Neural cell (in vitro differentiated cells): ENCODE results near the gene GABRD. TPM values are rescaled to one million over a fixed set of nuclear protein-coding genes. Genes with fewer than 3 reads are reported as not detected.

ENCODE experiments used
- H2AFZ ChIP-seq: fragments of 200-600, 300-800 bp; sonication (generic), shearing (Covaris generic); 2 replicates; pipeline ENCODE4 v1.6.0; 2014; ENCODE audit warnings: low read depth, mild to moderate bottlenecking, antibody characterized with exemption, low read length, moderate library complexity
- H3F3A ChIP-seq: fragments of 200-600 bp; shearing (Covaris generic); 2 replicates; pipeline ENCODE4 v1.6.1; 2016; ENCODE audit warnings: mild to moderate bottlenecking, moderate library complexity, mixed read lengths, antibody characterized with exemption, low read length; ENCODE audit not compliant: insufficient read depth, poor library complexity, severe bottlenecking
- H3K27ac ChIP-seq: fragments of 200-600, 300-800 bp; sonication (generic), shearing (Covaris generic); 2 replicates; pipeline ENCODE4 v1.5.1; 2014; ENCODE audit warnings: mild to moderate bottlenecking, low read length, moderate library complexity
- H3K27me3 ChIP-seq: fragments of 300-800, 200-600 bp; sonication (generic), shearing (Covaris generic); 2 replicates; pipeline ENCODE4 v1.6.0; 2014; ENCODE audit warnings: mild to moderate bottlenecking, low read depth, low read length, moderate library complexity; ENCODE audit not compliant: insufficient read depth
- H3K36me3 ChIP-seq: fragments of 300-800, 200-600 bp; sonication (generic), shearing (Covaris generic); 2 replicates; pipeline ENCODE4 v1.5.1; 2014; ENCODE audit warnings: mild to moderate bottlenecking, antibody characterized with exemption, low read length, moderate library complexity; ENCODE audit not compliant: insufficient read depth
- H3K4me2 ChIP-seq: fragments of 300-800, 200-600 bp; sonication (generic), shearing (Covaris generic); 2 replicates; pipeline ENCODE4 v1.6.0; 2014; ENCODE audit warnings: mild to moderate bottlenecking, low read length
- H3K4me3 ChIP-seq: fragments of 300-800, 200-600 bp; sonication (generic), shearing (Covaris generic); 2 replicates; pipeline ENCODE4 v1.5.1; 2014; ENCODE audit warnings: mild to moderate bottlenecking, low read length, moderate library complexity
- H3K79me2 ChIP-seq: fragments of 200-600 bp; shearing (Covaris generic); replicated peaks from 2 replicates; pipeline ENCODE4 v1.6.0; 2014; ENCODE audit warnings: mild to moderate bottlenecking, low read length, moderate library complexity; ENCODE audit not compliant: insufficient read depth
- H3K9ac ChIP-seq: fragments of 300-800, 200-600 bp; sonication (generic), shearing (Covaris generic); 2 replicates; pipeline ENCODE4 v1.6.1; 2016; ENCODE audit warnings: mild to moderate bottlenecking, low read length, mixed read lengths
- H3K9me2 ChIP-seq: fragments of 200-600 bp; shearing (Covaris generic); 2 replicates; pipeline ENCODE4 v1.6.1; 2016; ENCODE audit warnings: mild to moderate bottlenecking, low read length, mixed read lengths; ENCODE audit not compliant: insufficient read depth
- H3K9me3 ChIP-seq: fragments of 200-600, 300-800 bp; sonication (generic), shearing (Covaris generic); 2 replicates; pipeline ENCODE4 v1.6.1; 2016; ENCODE audit warnings: mild to moderate bottlenecking, mixed run types, low read length, moderate library complexity, mixed read lengths
- H4K20me1 ChIP-seq: fragments of 200-600 bp; shearing (Covaris generic); 2 replicates; pipeline ENCODE4 v1.6.1; 2016; ENCODE audit warnings: mild to moderate bottlenecking, mixed run types; ENCODE audit not compliant: insufficient read depth
- CTCF ChIP-seq: fragments of 450-650 bp; IDR thresholded peaks from 2 replicates; pipeline ENCODE4 v1.5.1; 2014; ENCODE audit warnings: antibody characterized with exemption, mild to moderate bottlenecking, moderate library complexity; ENCODE audit not compliant: poor library complexity, severe bottlenecking
- EP300 ChIP-seq: fragments of 450-650 bp; conservative IDR thresholded peaks from 2 replicates; pipeline ENCODE4 v1.6.1; 2014; ENCODE audit warnings: antibody characterized with exemption, mild to moderate bottlenecking, moderate library complexity; ENCODE audit not compliant: poor library complexity, severe bottlenecking
- EZH2 ChIP-seq: fragments of 200-600, 300-800 bp; shearing (Covaris generic), sonication (generic); IDR thresholded peaks from 2 replicates; pipeline ENCODE4 v1.6.1; 2014; ENCODE audit warnings: antibody characterized with exemption, low read length, borderline replicate concordance, mild to moderate bottlenecking; ENCODE audit not compliant: insufficient read depth, poor library complexity, severe bottlenecking
- MXI1 ChIP-seq: fragments of 450-650 bp; conservative IDR thresholded peaks from 2 replicates; pipeline ENCODE4 v1.6.1; 2014; ENCODE audit warnings: antibody characterized with exemption, mild to moderate bottlenecking; ENCODE audit not compliant: poor library complexity, severe bottlenecking
- POLR2AphosphoS5 ChIP-seq: IDR thresholded peaks from 2 replicates; pipeline ENCODE4 v1.6.1; 2012
- RAD21 ChIP-seq: fragments of 450-650 bp; conservative IDR thresholded peaks from 2 replicates; pipeline ENCODE4 v1.6.1; 2014; ENCODE audit warnings: antibody characterized with exemption, mild to moderate bottlenecking, moderate library complexity
- REST ChIP-seq: IDR thresholded peaks from 2 replicates; pipeline ENCODE4 v1.6.1; 2012; ENCODE audit warnings: borderline replicate concordance
- SMC3 ChIP-seq: fragments of 450-650 bp; conservative IDR thresholded peaks from 2 replicates; pipeline ENCODE4 v1.6.1; 2014; ENCODE audit warnings: antibody characterized with exemption, mild to moderate bottlenecking, moderate library complexity; ENCODE audit not compliant: poor library complexity
- TAF1 ChIP-seq: IDR thresholded peaks from 2 replicates; pipeline ENCODE4 v1.6.1; 2012; ENCODE audit warnings: low read depth
- polyA plus RNA-seq: library from polyadenylated mRNA; depleted of rRNA; stranded (reverse); fragments of >200 nt; gene quantifications from 2 replicates; pipeline ENCODE4 v1.2.3, GENCODE V29; 2014

The GABRD gene
- polyA plus RNA-seq, 1 donor from 2014 or later: 0.85 TPM

- Histone ChIP-seq H3F3A (no peaks in the 10 kb centered on the region), H3K9me3 (peaks cover 11% of the 10 kb centered on the region), H3K9ac (no peak overlapping the region), H3K27ac (no peak overlapping the region), H3K27me3 (no peaks in the 10 kb centered on the region), H3K79me2 (peaks cover 46% of the 10 kb centered on the region), H3K36me3 (peaks cover 4% of the 10 kb centered on the region), H3K4me2 (no peak overlapping the region), H2AFZ (no peak overlapping the region), H3K9me2 (no peaks in the 10 kb centered on the region), H4K20me1 (no peaks in the 10 kb centered on the region), H3K4me3 (no peak overlapping the region)
- no peak for TF ChIP-seq RAD21
- no peak for TF ChIP-seq TAF1
- no peak for TF ChIP-seq REST
- no peak for TF ChIP-seq EP300
- no peak for TF ChIP-seq MXI1
- TF ChIP-seq SMC3: no peak
- TF ChIP-seq POLR2AphosphoS5: no peak
- no peak for TF ChIP-seq CTCF
Observed at GRCh38 chr1:2076826-2077225, 57.7 kb downstream of the GABRD start.

GRCh38 chr1:2078170-2078569 is 59.0 kb downstream of the GABRD start:
- H3K27ac ChIP-seq: no peak overlapping the region
- H3K9me2 ChIP-seq: no peaks in the 10 kb centered on the region
- H3K36me3 ChIP-seq: peaks cover 4% of the 10 kb centered on the region
- no peaks in the 10 kb centered on the region for H3F3A ChIP-seq
- H2AFZ ChIP-seq: no peak overlapping the region
- no peaks in the 10 kb centered on the region for H4K20me1 ChIP-seq
- H3K27me3 ChIP-seq: no peaks in the 10 kb centered on the region
- H3K4me3 ChIP-seq: no peak overlapping the region
- H3K9ac ChIP-seq: no peak overlapping the region
- H3K79me2 ChIP-seq: peaks cover 46% of the 10 kb centered on the region
- no peak overlapping the region for H3K4me2 ChIP-seq
- TF ChIP-seq EZH2 (no peak), EP300 (no peak), MXI1 (no peak), REST (no peak), SMC3 (no peak), RAD21 (no peak), CTCF (no peak), TAF1 (no peak), POLR2AphosphoS5 (no peak)
- H3K9me3 ChIP-seq: peaks cover 11% of the 10 kb centered on the region
